Endodermal cell (in vitro differentiated cells): Measurements from ENCODE around the gene BARHL1. TPM values are rescaled to one million over a fixed set of nuclear protein-coding genes. Genes with fewer than 3 reads are reported as not detected.

Experiments used
- DNase-seq: peaks from one replicate; pipeline ENCODE4 v3.0.0-alpha.2; 2017
- H3K27ac ChIP-seq: 2 replicates; pipeline ENCODE4 v1.5.1; 2013; ENCODE audit warnings: mild to moderate bottlenecking, low read depth, low read length, moderate library complexity
- H3K27me3 ChIP-seq: 2 replicates; pipeline ENCODE4 v1.6.1; 2013; ENCODE audit warnings: mild to moderate bottlenecking, low read length, moderate library complexity; ENCODE audit not compliant: insufficient read depth, control insufficient read depth, poor library complexity, severe bottlenecking
- H3K36me3 ChIP-seq: 2 replicates; pipeline ENCODE4 v1.7.0; 2013; ENCODE audit warnings: mild to moderate bottlenecking, low read length, moderate library complexity; ENCODE audit not compliant: control insufficient read depth, insufficient read depth
- H3K4me1 ChIP-seq: one replicate; pipeline ENCODE4 v1.7.0; 2013; ENCODE audit warnings: low read length; ENCODE audit not compliant: control insufficient read depth, insufficient read depth
- H3K4me3 ChIP-seq: 2 replicates; pipeline ENCODE4 v1.5.1; 2013; ENCODE audit warnings: mild to moderate bottlenecking, low read length, moderate library complexity
- H3K9ac ChIP-seq: 2 replicates; pipeline ENCODE4 v1.6.1; 2013; ENCODE audit warnings: mild to moderate bottlenecking, low read length, moderate library complexity; ENCODE audit not compliant: poor library complexity, severe bottlenecking; ENCODE audit errors: extremely low read depth
- H3K9me3 ChIP-seq: 2 replicates; pipeline ENCODE4 v1.6.1; 2013; ENCODE audit warnings: mild to moderate bottlenecking, low read length, moderate library complexity; ENCODE audit not compliant: control insufficient read depth
- H3K27ac Mint-ChIP-seq: 2 replicates; pipeline ENCODE4 v1.8.0; 2020; ENCODE audit warnings: mixed read lengths
- H3K27me3 Mint-ChIP-seq: 2 replicates; pipeline ENCODE4 v1.8.0; 2021; ENCODE audit warnings: mild to moderate bottlenecking, mixed read lengths; ENCODE audit not compliant: insufficient read depth
- H3K36me3 Mint-ChIP-seq: 2 replicates; pipeline ENCODE4 v1.8.0; 2020; ENCODE audit warnings: low read depth, mixed read lengths
- H3K4me1 Mint-ChIP-seq: 2 replicates; pipeline ENCODE4 v1.8.0; 2020; ENCODE audit warnings: mixed read lengths
- H3K4me3 Mint-ChIP-seq: 2 replicates; pipeline ENCODE4 v1.8.0; 2020; ENCODE audit warnings: mild to moderate bottlenecking, moderate library complexity, mixed read lengths
- H3K9me3 Mint-ChIP-seq: 2 replicates; pipeline ENCODE4 v1.8.0; 2020; ENCODE audit warnings: mild to moderate bottlenecking, mixed read lengths
- CTCF ChIP-seq: fragments of 200-600 bp; sonication (generic); conservative IDR thresholded peaks from 2 replicates; pipeline ENCODE4 v1.5.0; 2021; ENCODE audit warnings: antibody characterized with exemption, mild to moderate bottlenecking
- WGBS, 2 experiments: methylation state at CpG; one replicate each; pipeline versions ENCODE4 v1.1.5 to v1.1.7; 2013; ENCODE audit warnings: missing lambda C conversion rate in 2 of 2, mixed read lengths in 1 of 2; ENCODE audit not compliant: insufficient coverage in 1 of 2, insufficient read length in 1 of 2; 5-methylcytosine and 5-hydroxymethylcytosine counted together
- total RNA-seq, 2 donors: library from RNA; stranded (reverse); fragmentation: NEBNext Ultra II Directional in 1 of 2; extraction: Animal tissue kit (Norgen Biotek cat#: 25700) in 1 of 2; gene quantifications; 2 replicates in 1 of 2; 3 replicates in 1 of 2; pipeline ENCODE4 v1.2.1, GENCODE V29; 2021

BARHL1 gene
- total RNA-seq, 2 donors from 2014 or later: not detected

GRCh38 chr9:132548751-132549640 lies 33.4 kb upstream of the BARHL1 start:
- H3K4me1 ChIP-seq: no peaks in the 10 kb centered on the region
- Mint-ChIP-seq H3K36me3 (no peaks in the 10 kb centered on the region), H3K27ac (no peak overlapping the region), H3K4me3 (no peak overlapping the region), H3K27me3 (peaks cover 13% of the 10 kb centered on the region), H3K4me1 (peaks cover 19% of the 10 kb centered on the region), H3K9me3 (no peaks in the 10 kb centered on the region)
- H3K27ac ChIP-seq: peak overlapping the region; percentile 16
- H3K27me3 ChIP-seq: no peaks in the 10 kb centered on the region
- no peak for TF ChIP-seq CTCF
- H3K9me3 ChIP-seq: no peaks in the 10 kb centered on the region
- no peak overlapping the region for H3K9ac ChIP-seq
- no peak overlapping the region for H3K4me3 ChIP-seq
- no peak for DNase-seq
- no peaks in the 10 kb centered on the region for H3K36me3 ChIP-seq
- 72 to 84% methylated on average over 14 to 17 of the region's 17 CpGs for WGBS, 2 experiments

- no peaks in the 10 kb centered on the region for H3K36me3 ChIP-seq
- H3K4me1 Mint-ChIP-seq: peaks cover 26% of the 10 kb centered on the region
- TF ChIP-seq CTCF: no peak
- no peaks in the 10 kb centered on the region for H3K27me3 ChIP-seq
- no peak for DNase-seq
- no peak overlapping the region for H3K4me3 Mint-ChIP-seq
- H3K4me3 ChIP-seq: no peak overlapping the region
- H3K36me3 Mint-ChIP-seq: no peaks in the 10 kb centered on the region
- no peak overlapping the region for H3K27ac ChIP-seq
- H3K9me3 Mint-ChIP-seq: no peaks in the 10 kb centered on the region
- no peaks in the 10 kb centered on the region for H3K4me1 ChIP-seq
- WGBS, 2 experiments: 87 to 91% methylated on average over 5 to 13 of the region's 13 CpGs
- H3K9me3 ChIP-seq: no peaks in the 10 kb centered on the region
- H3K27me3 Mint-ChIP-seq: peaks cover 14% of the 10 kb centered on the region
- H3K9ac ChIP-seq: no peak overlapping the region
- H3K27ac Mint-ChIP-seq: no peak overlapping the region
Measured at GRCh38 chr9:132551556-132551955, 30.9 kb upstream of the BARHL1 start.

GRCh38 chr9:132552041-132552440 lies 30.4 kb upstream of the BARHL1 start:
- no peak for TF ChIP-seq CTCF
- no peaks in the 10 kb centered on the region for H3K27me3 ChIP-seq
- H3K36me3 ChIP-seq: no peaks in the 10 kb centered on the region
- no peaks in the 10 kb centered on the region for H3K9me3 ChIP-seq
- H3K27ac Mint-ChIP-seq: no peak overlapping the region
- H3K27ac ChIP-seq: no peak overlapping the region
- H3K4me3 Mint-ChIP-seq: no peak overlapping the region
- peaks cover 26% of the 10 kb centered on the region for H3K4me1 Mint-ChIP-seq
- no peak overlapping the region for H3K9ac ChIP-seq
- no peaks in the 10 kb centered on the region for H3K4me1 ChIP-seq
- 92 to 99% methylated on average over 8 to 12 of the region's 12 CpGs for WGBS, 2 experiments
- no peaks in the 10 kb centered on the region for H3K9me3 Mint-ChIP-seq
- no peak overlapping the region for H3K4me3 ChIP-seq
- no peaks in the 10 kb centered on the region for H3K36me3 Mint-ChIP-seq
- DNase-seq: no peak
- peaks cover 14% of the 10 kb centered on the region for H3K27me3 Mint-ChIP-seq
